Fibroblast of pulmonary artery (primary cell): Measurements from ENCODE around the gene COX7A2L.

Source experiments
- DNase-seq: peaks from one replicate; pipeline ENCODE4 v3.0.0-alpha.2; 2010; ENCODE audit warnings: low read depth
- H3K4me3 ChIP-seq: replicated peaks from 2 replicates; pipeline ENCODE4 v1.5.1; 2011; ENCODE audit warnings: low read depth, mild to moderate bottlenecking, control low read depth, low read length, moderate library complexity
- CTCF ChIP-seq: IDR thresholded peaks from 2 replicates; pipeline ENCODE4 v1.5.1; 2011; ENCODE audit warnings: mild to moderate bottlenecking, control low read depth, low read length, inconsistent platforms; ENCODE audit errors: missing control alignments

The COX7A2L gene

GRCh38 chr2:42345986-42346385, 15.0 kb downstream of the COX7A2L start:
- no peak for DNase-seq
- no peak overlapping the region for H3K4me3 ChIP-seq
- TF ChIP-seq CTCF: no peak

GRCh38 chr2:42342795-42343241, 18.2 kb downstream of the COX7A2L start:
- no peak for TF ChIP-seq CTCF
- H3K4me3 ChIP-seq: no peak overlapping the region
- DNase-seq: no peak

- H3K4me3 ChIP-seq: no peak overlapping the region
- peak; percentile 86 for DNase-seq
Observed at GRCh38 chr2:42342061-42342794, 18.8 kb downstream of the COX7A2L start.

GRCh38 chr2:42340938-42341636, 19.9 kb downstream of the COX7A2L start:
- no peak for DNase-seq
- no peak overlapping the region for H3K4me3 ChIP-seq
- TF ChIP-seq CTCF: no peak

More at GRCh38 chr2:42342061-42342794, 18.8 kb downstream of the COX7A2L start:
- TF ChIP-seq CTCF: no peak

GRCh38 chr2:42340045-42340937, 20.7 kb downstream of the COX7A2L start:
- no peak for TF ChIP-seq CTCF
- no peak for DNase-seq
- H3K4me3 ChIP-seq: no peak overlapping the region

GRCh38 chr2:42339191-42339912, 21.7 kb downstream of the COX7A2L start:
- H3K4me3 ChIP-seq: no peak overlapping the region
- TF ChIP-seq CTCF: no peak
- no peak for DNase-seq
